Neural cell (in vitro differentiated cells): Measurements from ENCODE around the gene GOLGA3. TPM values are rescaled to one million over a fixed set of nuclear protein-coding genes. Genes with fewer than 3 reads are reported as not detected.

Source experiments
- H2AFZ ChIP-seq: fragments of 200-600, 300-800 bp; sonication (generic), shearing (Covaris generic); 2 replicates; pipeline ENCODE4 v1.6.0; 2014; ENCODE audit warnings: low read depth, mild to moderate bottlenecking, antibody characterized with exemption, low read length, moderate library complexity
- H3F3A ChIP-seq: fragments of 200-600 bp; shearing (Covaris generic); 2 replicates; pipeline ENCODE4 v1.6.1; 2016; ENCODE audit warnings: mild to moderate bottlenecking, moderate library complexity, mixed read lengths, antibody characterized with exemption, low read length; ENCODE audit not compliant: insufficient read depth, poor library complexity, severe bottlenecking
- H3K27ac ChIP-seq: fragments of 200-600, 300-800 bp; sonication (generic), shearing (Covaris generic); 2 replicates; pipeline ENCODE4 v1.5.1; 2014; ENCODE audit warnings: mild to moderate bottlenecking, low read length, moderate library complexity
- H3K27me3 ChIP-seq: fragments of 300-800, 200-600 bp; sonication (generic), shearing (Covaris generic); 2 replicates; pipeline ENCODE4 v1.6.0; 2014; ENCODE audit warnings: mild to moderate bottlenecking, low read depth, low read length, moderate library complexity; ENCODE audit not compliant: insufficient read depth
- H3K36me3 ChIP-seq: fragments of 300-800, 200-600 bp; sonication (generic), shearing (Covaris generic); 2 replicates; pipeline ENCODE4 v1.5.1; 2014; ENCODE audit warnings: mild to moderate bottlenecking, antibody characterized with exemption, low read length, moderate library complexity; ENCODE audit not compliant: insufficient read depth
- H3K4me2 ChIP-seq: fragments of 300-800, 200-600 bp; sonication (generic), shearing (Covaris generic); 2 replicates; pipeline ENCODE4 v1.6.0; 2014; ENCODE audit warnings: mild to moderate bottlenecking, low read length
- H3K4me3 ChIP-seq: fragments of 300-800, 200-600 bp; sonication (generic), shearing (Covaris generic); 2 replicates; pipeline ENCODE4 v1.5.1; 2014; ENCODE audit warnings: mild to moderate bottlenecking, low read length, moderate library complexity
- H3K79me2 ChIP-seq: fragments of 200-600 bp; shearing (Covaris generic); replicated peaks from 2 replicates; pipeline ENCODE4 v1.6.0; 2014; ENCODE audit warnings: mild to moderate bottlenecking, low read length, moderate library complexity; ENCODE audit not compliant: insufficient read depth
- H3K9ac ChIP-seq: fragments of 300-800, 200-600 bp; sonication (generic), shearing (Covaris generic); 2 replicates; pipeline ENCODE4 v1.6.1; 2016; ENCODE audit warnings: mild to moderate bottlenecking, low read length, mixed read lengths
- H3K9me2 ChIP-seq: fragments of 200-600 bp; shearing (Covaris generic); 2 replicates; pipeline ENCODE4 v1.6.1; 2016; ENCODE audit warnings: mild to moderate bottlenecking, low read length, mixed read lengths; ENCODE audit not compliant: insufficient read depth
- H3K9me3 ChIP-seq: fragments of 200-600, 300-800 bp; sonication (generic), shearing (Covaris generic); 2 replicates; pipeline ENCODE4 v1.6.1; 2016; ENCODE audit warnings: mild to moderate bottlenecking, mixed run types, low read length, moderate library complexity, mixed read lengths
- H4K20me1 ChIP-seq: fragments of 200-600 bp; shearing (Covaris generic); 2 replicates; pipeline ENCODE4 v1.6.1; 2016; ENCODE audit warnings: mild to moderate bottlenecking, mixed run types; ENCODE audit not compliant: insufficient read depth
- EP300 ChIP-seq: fragments of 450-650 bp; conservative IDR thresholded peaks from 2 replicates; pipeline ENCODE4 v1.6.1; 2014; ENCODE audit warnings: antibody characterized with exemption, mild to moderate bottlenecking, moderate library complexity; ENCODE audit not compliant: poor library complexity, severe bottlenecking
- EZH2 ChIP-seq: fragments of 200-600, 300-800 bp; shearing (Covaris generic), sonication (generic); IDR thresholded peaks from 2 replicates; pipeline ENCODE4 v1.6.1; 2014; ENCODE audit warnings: antibody characterized with exemption, low read length, borderline replicate concordance, mild to moderate bottlenecking; ENCODE audit not compliant: insufficient read depth, poor library complexity, severe bottlenecking
- MXI1 ChIP-seq: fragments of 450-650 bp; conservative IDR thresholded peaks from 2 replicates; pipeline ENCODE4 v1.6.1; 2014; ENCODE audit warnings: antibody characterized with exemption, mild to moderate bottlenecking; ENCODE audit not compliant: poor library complexity, severe bottlenecking
- POLR2AphosphoS5 ChIP-seq: IDR thresholded peaks from 2 replicates; pipeline ENCODE4 v1.6.1; 2012
- RAD21 ChIP-seq: fragments of 450-650 bp; conservative IDR thresholded peaks from 2 replicates; pipeline ENCODE4 v1.6.1; 2014; ENCODE audit warnings: antibody characterized with exemption, mild to moderate bottlenecking, moderate library complexity
- SMC3 ChIP-seq: fragments of 450-650 bp; conservative IDR thresholded peaks from 2 replicates; pipeline ENCODE4 v1.6.1; 2014; ENCODE audit warnings: antibody characterized with exemption, mild to moderate bottlenecking, moderate library complexity; ENCODE audit not compliant: poor library complexity
- TAF1 ChIP-seq: IDR thresholded peaks from 2 replicates; pipeline ENCODE4 v1.6.1; 2012; ENCODE audit warnings: low read depth
- polyA plus RNA-seq: library from polyadenylated mRNA; depleted of rRNA; stranded (reverse); fragments of >200 nt; gene quantifications from 2 replicates; pipeline ENCODE4 v1.2.3, GENCODE V29; 2014
- TF ChIP-seq, protein P1 (sequence below): IDR thresholded peaks from 2 replicates; pipeline ENCODE4 v1.6.1; 2012; ENCODE audit warnings: borderline replicate concordance
- TF ChIP-seq, protein P2 (sequence below): fragments of 450-650 bp; IDR thresholded peaks from 2 replicates; pipeline ENCODE4 v1.5.1; 2014; ENCODE audit warnings: antibody characterized with exemption, mild to moderate bottlenecking, moderate library complexity; ENCODE audit not compliant: poor library complexity, severe bottlenecking

The GOLGA3 gene
- polyA plus RNA-seq, 1 donor from 2014 or later, result 16.7 TPM

DNA sequence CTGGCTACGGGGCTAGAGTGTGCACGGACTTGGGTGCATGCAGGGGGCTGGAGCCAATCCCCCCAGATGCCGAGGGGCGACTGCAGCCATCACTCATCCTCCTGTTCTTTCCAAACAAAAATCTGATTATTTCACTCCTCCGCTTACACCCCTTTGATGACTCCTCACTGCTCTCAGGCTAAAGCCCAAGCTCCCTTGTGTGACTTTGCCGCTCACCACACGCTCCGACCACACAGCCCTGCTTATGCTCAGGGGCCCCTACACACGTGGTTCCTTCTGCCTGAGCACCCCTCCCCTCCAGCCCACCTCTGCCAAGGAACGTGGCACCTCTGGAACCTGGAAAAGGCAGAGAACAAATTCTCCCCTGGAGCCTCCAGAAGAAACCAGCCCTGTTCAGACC, 45.1 kb upstream of the GOLGA3 start:
- H3K9me2 ChIP-seq, result no peaks in the 10 kb centered on the region
- H3K9me3 ChIP-seq, result no peaks in the 10 kb centered on the region
- no peak overlapping the region for H3K4me2 ChIP-seq
- H3K9ac ChIP-seq, result no peak overlapping the region
- no peaks in the 10 kb centered on the region for H3F3A ChIP-seq
- H3K4me3 ChIP-seq, result no peak overlapping the region
- H2AFZ ChIP-seq, result no peak overlapping the region
- H4K20me1 ChIP-seq, result no peaks in the 10 kb centered on the region
- no peak overlapping the region for H3K27ac ChIP-seq
- TF ChIP-seq, protein P1, sequence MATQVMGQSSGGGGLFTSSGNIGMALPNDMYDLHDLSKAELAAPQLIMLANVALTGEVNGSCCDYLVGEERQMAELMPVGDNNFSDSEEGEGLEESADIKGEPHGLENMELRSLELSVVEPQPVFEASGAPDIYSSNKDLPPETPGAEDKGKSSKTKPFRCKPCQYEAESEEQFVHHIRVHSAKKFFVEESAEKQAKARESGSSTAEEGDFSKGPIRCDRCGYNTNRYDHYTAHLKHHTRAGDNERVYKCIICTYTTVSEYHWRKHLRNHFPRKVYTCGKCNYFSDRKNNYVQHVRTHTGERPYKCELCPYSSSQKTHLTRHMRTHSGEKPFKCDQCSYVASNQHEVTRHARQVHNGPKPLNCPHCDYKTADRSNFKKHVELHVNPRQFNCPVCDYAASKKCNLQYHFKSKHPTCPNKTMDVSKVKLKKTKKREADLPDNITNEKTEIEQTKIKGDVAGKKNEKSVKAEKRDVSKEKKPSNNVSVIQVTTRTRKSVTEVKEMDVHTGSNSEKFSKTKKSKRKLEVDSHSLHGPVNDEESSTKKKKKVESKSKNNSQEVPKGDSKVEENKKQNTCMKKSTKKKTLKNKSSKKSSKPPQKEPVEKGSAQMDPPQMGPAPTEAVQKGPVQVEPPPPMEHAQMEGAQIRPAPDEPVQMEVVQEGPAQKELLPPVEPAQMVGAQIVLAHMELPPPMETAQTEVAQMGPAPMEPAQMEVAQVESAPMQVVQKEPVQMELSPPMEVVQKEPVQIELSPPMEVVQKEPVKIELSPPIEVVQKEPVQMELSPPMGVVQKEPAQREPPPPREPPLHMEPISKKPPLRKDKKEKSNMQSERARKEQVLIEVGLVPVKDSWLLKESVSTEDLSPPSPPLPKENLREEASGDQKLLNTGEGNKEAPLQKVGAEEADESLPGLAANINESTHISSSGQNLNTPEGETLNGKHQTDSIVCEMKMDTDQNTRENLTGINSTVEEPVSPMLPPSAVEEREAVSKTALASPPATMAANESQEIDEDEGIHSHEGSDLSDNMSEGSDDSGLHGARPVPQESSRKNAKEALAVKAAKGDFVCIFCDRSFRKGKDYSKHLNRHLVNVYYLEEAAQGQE, result no peak
- peaks cover 4% of the 10 kb centered on the region for H3K36me3 ChIP-seq
- no peaks in the 10 kb centered on the region for H3K79me2 ChIP-seq
- H3K27me3 ChIP-seq, result no peaks in the 10 kb centered on the region

DNA sequence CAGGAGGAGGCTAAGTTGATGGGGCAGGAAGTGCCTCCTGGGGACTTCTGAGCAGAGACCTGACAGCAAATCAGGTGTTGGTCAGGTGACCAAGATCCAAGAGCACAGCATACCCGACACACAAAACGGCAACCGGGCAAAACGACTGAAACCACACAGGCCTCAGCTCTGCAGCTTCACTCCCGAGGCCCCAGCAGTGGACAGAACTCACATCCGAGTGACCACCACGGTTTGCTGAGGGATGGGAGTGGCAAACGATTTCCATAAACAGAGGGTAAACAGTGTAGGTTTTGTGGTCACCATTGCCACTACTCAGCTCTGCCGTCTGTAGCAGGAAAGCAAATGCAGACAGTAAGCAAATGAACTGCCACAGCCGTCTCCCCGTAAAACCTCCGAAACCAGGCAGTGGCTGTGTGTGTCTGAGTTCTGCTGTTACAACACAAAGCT, 44.3 kb upstream of the GOLGA3 start:
- H3K36me3 ChIP-seq, result peaks cover 4% of the 10 kb centered on the region

More for the DNA sequence above, 44.3 kb upstream of the GOLGA3 start:
- H3K4me2 ChIP-seq, result no peak overlapping the region
- H3K9me3 ChIP-seq, result no peaks in the 10 kb centered on the region
- no peak overlapping the region for H3K4me3 ChIP-seq
- H3K9ac ChIP-seq, result no peak overlapping the region
- H4K20me1 ChIP-seq, result no peaks in the 10 kb centered on the region
- no peak overlapping the region for H3K27ac ChIP-seq
- H2AFZ ChIP-seq, result no peak overlapping the region
- H3K79me2 ChIP-seq, result no peaks in the 10 kb centered on the region
- no peaks in the 10 kb centered on the region for H3K27me3 ChIP-seq
- H3K9me2 ChIP-seq, result no peaks in the 10 kb centered on the region
- TF ChIP-seq RAD21, result no peak
- no peak for TF ChIP-seq MXI1
- TF ChIP-seq EZH2, result no peak
- TF ChIP-seq, protein P2, sequence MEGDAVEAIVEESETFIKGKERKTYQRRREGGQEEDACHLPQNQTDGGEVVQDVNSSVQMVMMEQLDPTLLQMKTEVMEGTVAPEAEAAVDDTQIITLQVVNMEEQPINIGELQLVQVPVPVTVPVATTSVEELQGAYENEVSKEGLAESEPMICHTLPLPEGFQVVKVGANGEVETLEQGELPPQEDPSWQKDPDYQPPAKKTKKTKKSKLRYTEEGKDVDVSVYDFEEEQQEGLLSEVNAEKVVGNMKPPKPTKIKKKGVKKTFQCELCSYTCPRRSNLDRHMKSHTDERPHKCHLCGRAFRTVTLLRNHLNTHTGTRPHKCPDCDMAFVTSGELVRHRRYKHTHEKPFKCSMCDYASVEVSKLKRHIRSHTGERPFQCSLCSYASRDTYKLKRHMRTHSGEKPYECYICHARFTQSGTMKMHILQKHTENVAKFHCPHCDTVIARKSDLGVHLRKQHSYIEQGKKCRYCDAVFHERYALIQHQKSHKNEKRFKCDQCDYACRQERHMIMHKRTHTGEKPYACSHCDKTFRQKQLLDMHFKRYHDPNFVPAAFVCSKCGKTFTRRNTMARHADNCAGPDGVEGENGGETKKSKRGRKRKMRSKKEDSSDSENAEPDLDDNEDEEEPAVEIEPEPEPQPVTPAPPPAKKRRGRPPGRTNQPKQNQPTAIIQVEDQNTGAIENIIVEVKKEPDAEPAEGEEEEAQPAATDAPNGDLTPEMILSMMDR, result no peak
- TF ChIP-seq, protein P1, result no peak
- no peak for TF ChIP-seq EP300
- TF ChIP-seq POLR2AphosphoS5, result no peak
- no peak for TF ChIP-seq SMC3
- TF ChIP-seq TAF1, result no peak
- no peaks in the 10 kb centered on the region for H3F3A ChIP-seq
